Measurements from ENCODE around the gene CYFIP1.

- TF ChIP-seq CTCF (IDR thresholded peaks at IDR 0.05): no peak
- no peak for TF ChIP-seq ZFX (IDR thresholded peaks at IDR 0.05; ENCODE audit: borderline replicate concordance)
Measured at GRCh38 chr15:22887157-22887951, 92.8 kb downstream of the CYFIP1 start.

All from 22Rv1 (cell line).